Skeletal muscle cell (primary cell): Measurements from ENCODE around the gene NTMT2.
"Not testable (repeated sequence)": the region's sequence is repeated elsewhere in the genome, so short reads cannot be mapped to it uniquely, and the experiment has no call there.

ENCODE experiments used
- DNase-seq: peaks from one replicate; pipeline ENCODE4 v3.0.0-alpha.2; 2010; ENCODE audit warnings: low read depth
- H3K4me3 ChIP-seq: 2 replicates; pipeline ENCODE4 v1.5.1; 2011; ENCODE audit warnings: low read depth, mild to moderate bottlenecking, control low read depth, low read length, moderate library complexity

NTMT2 gene

DNA sequence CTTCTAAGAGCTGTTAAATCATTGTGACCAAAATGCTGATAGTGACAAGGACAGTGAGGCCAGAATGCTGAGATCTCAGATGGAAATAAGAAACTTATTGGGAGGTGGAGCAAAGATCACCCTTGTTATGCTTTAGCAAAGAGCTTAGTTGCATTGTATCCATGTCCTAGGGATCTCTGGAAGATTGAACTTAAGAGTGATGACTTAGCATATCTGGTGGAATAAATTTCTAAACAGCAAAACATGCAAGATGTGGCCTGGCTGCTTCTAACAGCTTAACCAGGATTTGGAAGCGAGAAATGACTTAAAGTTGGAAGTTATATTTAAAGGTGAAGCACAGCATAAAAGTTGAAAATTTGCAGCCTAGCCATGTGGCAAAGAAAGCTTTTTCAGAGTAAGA, 7.7 kb downstream of the NTMT2 start:
- DNase-seq = no peak
- no peak overlapping the region for H3K4me3 ChIP-seq

DNA sequence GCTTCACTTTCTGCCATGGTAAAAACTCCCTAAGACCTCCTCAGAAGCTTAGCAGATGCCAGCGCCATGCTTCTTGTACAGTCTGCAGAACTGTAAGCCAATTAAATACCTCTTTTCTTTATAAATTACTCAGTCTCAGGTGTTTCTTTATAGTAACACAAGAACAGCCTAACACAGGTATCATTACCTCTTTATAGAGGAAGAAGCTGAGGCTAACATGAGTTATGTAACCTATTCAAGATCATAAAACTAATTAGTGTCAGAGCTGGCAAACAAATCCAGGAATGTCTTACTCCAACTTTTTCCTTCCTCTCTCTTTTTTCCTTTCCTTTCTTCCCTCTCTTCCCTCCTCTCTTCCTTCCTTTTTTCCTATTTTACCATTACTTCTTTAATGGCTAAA, 9.3 kb downstream of the NTMT2 start:
- no peak overlapping the region for H3K4me3 ChIP-seq
- no peak for DNase-seq

DNA sequence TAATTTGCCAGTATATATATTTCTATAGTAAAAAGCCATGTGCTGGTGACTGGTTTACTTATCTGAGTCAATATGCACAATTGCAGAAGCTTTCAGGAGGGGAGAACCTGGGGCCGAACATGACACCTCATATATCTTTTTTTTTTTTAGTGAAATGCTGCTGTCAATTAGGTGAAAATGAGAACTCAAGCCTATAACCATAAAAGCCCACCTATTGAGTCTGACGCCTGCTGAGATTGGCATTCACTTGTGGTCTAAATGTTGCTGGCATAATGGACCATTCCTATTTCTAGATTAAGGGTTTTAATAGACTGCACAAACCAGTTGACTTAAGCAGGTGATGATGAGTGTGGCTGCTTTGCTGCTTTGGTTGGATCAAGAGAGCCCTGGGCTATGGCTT, 10.8 kb downstream of the NTMT2 start:
- no peak overlapping the region for H3K4me3 ChIP-seq
- no peak for DNase-seq

DNA sequence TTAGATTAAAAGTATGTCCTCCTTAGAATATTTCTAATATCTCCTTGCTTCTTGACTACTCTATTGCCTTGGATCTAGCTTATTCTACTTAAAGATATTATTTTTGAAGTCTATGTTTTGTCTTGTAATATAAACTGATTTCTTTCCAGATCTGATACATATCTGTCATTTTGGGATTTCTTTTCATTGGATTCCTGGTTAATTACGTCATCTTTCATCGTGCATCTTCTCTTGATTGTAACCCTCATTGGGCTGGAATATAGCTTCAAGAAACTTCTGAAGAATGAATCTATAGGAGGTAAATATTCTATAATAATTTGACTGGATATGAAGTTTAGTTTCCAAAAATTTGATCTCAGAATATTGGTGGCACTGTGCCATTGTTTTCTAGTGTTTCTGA, 12.1 kb downstream of the NTMT2 start:
- DNase-seq = no peak
- no peak overlapping the region for H3K4me3 ChIP-seq

DNA sequence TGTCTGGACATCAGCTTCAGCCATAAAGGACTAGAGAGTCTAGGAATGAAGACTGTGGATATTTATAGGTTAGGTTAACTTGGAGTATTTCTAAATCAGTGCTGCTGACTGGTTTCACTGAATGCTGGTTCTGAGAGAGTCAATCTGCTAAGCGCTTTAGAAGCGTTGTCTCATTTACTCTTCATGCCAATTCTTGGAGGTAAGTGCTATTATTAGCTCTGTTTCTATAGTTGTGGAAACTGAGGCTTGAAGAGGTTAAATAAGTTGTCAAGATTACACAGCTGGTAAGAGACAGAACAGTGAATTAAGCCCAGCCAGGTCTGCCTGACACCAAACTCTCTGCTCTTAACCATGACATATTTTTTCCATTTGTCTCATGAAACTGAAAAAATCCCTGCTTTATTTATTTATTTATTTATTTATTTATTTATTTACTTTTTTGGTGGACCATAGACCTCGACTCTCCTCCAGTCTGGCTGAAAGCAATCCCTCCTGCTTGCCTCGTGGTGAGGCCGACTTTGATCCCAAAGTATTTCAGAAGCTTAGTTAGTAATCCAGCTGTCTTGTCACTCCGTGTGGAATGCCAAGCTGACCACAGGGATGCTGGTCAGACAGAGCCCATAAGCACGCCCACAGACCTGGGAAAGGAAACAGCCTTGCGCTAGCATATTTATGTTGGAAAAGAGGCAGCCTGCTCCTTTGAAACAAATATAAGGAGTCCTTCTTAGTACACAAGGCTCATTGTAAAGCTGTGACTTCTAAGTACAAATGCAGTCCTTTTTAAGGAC, 16.9 kb downstream of the NTMT2 start:
- DNase-seq = peak; percentile 96
- H3K4me3 ChIP-seq = no peak overlapping the region

DNA sequence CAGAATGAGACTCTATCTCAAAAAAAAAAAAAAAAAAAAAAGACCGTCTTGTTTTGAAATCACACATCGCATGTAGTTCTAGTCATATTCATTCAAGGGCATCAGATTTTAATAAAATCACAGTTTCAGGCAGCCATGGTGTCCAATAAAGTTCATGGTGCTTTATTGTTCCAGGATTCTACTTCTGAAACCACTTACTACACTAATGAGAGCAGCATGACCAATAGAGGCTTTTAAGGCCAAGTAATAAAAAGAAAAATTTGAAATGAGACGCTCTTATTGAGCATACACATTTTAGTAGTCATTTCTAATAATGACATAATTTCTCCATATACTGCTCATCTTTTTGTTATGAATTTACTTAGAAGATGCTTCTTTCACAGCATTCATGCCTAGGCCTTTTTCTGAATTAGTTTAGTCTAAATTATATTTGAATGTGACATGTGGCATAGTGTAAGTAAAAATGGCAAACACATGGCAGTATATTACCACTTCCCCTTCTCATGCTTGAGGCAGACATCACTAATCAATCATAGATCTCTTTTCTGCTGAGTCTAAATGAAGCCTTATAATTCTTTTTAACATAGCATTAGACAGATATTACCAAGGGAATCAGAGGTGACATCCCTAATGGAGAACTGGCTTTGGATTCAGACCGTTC, 18.5 kb downstream of the NTMT2 start:
- no peak overlapping the region for H3K4me3 ChIP-seq
- DNase-seq = no peak

DNA sequence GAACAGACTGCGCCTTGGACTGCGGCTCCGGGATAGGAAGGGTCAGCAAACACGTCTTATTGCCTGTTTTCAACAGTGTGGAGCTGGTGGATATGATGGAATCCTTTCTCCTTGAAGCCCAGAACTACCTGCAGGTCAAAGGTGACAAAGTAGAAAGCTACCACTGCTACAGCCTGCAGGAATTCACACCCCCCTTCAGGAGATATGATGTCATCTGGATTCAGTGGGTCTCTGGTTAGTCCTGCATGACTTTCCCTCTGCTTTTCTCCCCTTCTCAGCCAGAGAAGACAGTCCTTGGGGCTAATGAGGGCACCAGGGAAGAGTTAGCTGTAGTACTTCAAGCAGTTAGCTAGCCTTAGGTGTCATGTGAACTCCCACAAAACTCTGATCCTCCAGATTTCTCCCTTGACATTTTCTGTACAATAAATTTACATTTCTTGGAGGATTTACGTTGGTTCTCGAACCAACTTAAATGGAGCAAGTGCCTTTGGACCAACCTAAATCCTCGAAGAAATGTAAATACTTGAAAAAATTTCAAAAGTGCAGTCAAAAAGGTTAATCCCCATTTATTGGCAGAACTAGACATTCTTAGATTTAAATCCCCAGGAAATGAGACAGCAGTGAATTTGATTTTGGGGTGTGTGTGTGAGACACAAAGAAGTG, 20.9 kb downstream of the NTMT2 start:
- no peak overlapping the region for H3K4me3 ChIP-seq
- no peak for DNase-seq

DNA sequence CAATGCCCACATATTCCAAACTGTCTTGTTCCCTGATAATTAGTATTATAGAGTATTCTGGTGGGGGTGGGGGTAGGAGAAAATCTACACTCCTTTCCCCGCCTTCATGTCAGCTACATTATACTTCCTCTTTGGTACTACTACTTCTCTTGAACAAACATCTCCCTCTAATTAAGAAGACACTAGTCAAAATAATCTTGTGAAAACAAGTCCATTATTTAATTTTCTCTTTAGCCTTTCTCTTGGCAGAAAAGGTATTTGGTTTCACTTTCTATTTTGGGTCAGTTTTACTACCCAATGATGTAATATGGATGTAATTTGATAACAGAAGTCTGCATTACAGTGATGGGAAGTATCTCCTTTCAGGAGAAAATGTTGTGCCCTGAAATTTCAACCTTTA, 22.5 kb downstream of the NTMT2 start:
- peak overlapping the region; percentile 19 for H3K4me3 ChIP-seq
- peak; percentile 22 for DNase-seq

DNA sequence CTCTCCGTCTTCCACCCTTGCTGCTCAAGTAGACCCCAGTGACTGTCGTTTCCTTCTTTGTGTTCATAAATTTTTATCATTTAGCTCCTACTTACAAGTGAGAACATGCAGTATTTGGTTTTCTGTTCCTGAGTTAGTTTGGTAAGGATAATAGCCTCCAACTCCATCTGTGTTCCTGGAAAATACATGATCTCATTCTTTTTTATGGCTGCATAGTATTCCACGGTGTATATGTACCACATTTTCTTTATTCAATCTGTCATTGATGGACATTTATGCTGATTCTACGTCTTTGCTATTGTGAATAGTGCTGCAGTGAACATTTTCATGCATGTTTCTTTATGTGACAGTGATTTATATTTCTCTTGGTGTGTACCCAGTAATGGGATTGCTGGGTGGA, 24.8 kb downstream of the NTMT2 start:
- not testable (repeated sequence) for H3K4me3 ChIP-seq, DNase-seq

DNA sequence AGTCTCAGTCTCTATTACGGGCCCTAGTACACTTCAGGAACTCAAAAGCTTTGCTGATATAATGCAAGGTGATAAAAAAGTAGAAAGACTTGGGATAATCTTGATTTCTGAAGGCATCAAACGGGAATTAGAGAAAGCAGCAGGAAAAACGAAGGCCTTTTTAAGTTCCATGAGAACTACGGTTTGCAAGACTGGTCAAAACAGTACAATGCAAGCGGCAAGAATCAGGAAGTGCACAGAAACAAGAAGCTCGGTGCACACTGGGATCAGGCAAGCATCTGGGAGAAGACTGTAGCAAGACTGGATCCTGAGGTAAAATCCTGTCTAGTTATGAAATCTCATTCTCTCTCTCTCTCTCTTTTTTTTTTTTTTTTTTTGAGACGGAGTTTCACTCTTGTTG, 28.6 kb downstream of the NTMT2 start:
- DNase-seq = no peak
- no peak overlapping the region for H3K4me3 ChIP-seq

DNA sequence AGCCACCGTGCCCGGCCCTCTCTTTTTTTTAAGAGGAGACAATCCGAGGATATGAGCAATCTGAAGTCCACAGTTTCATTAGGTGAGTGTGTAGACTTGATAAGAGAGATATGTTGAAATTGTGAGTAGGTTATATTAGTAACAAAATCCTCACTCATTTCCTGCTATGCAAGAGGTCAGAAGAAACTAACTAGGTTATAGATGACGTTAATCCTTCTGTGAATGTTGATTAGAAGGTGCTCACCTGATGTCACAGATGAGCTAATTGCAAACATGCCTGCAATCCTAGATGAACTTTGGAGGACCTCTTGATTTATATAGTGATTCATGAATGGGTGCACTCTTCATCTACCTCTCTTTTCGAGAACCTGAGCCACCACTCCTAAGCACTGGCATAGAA, 29.3 kb downstream of the NTMT2 start:
- no peak for DNase-seq
- H3K4me3 ChIP-seq = no peak overlapping the region

DNA sequence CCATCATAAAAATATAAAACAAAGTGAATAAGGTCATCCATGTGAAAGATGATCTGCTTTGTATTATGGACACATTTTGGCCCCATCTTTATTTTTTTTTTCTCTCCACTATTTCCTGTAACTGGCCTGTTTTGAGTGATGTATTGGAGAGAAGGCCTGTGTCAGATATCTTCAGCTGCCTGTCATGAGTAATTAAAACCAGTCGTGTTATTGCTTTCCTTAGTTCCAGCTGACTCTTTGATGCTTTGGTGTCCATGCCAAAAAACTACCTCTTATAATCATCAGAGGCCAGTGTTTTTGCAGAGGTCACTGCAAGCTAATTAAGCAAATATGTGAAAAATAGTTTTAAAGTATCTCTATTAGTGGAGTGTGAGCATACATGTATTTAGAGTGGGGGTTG, 29.7 kb downstream of the NTMT2 start:
- DNase-seq = no peak

DNA sequence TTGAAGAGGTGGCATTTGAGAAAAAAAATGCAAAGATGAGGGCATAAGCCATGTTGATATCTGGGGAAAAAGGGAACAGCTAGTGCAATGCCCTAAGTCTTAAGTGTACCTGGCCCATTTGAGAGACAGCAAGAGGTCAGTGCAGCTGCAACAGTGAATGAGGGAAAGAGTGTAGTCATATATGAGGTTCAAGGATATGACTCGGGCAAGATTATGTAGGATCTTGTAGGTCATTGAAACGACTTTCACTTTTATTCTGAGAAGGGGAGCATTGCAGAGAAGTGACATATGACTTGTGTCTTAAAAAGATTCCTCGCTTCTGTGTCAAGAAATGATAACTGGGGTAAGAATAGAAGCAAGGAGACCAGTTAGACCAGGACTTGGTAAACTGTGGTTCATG, 31.0 kb downstream of the NTMT2 start:
- no peak overlapping the region for H3K4me3 ChIP-seq
- DNase-seq = no peak

More for the DNA sequence above, 29.7 kb downstream of the NTMT2 start:
- H3K4me3 ChIP-seq = no peak overlapping the region

DNA sequence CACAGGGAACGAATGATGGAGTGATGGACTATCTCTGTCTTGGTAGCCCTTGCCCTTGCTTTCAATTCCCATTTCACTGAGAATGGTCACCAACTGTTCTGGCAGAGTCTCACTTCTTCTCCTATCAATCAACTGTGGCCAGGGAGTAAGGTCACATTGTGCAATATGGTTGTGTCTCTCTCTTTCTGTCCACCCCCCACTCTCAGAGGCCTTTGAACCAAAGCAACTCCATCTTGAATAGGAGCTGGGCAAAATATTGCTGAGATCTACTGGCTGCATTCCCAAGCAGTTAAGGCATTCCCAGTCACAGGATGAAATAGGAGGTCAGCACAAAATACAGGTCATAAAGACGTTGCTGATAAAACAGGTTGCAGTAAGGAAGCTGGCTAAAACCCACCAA, 36.7 kb downstream of the NTMT2 start:
- DNase-seq = no peak
- no peak overlapping the region for H3K4me3 ChIP-seq

DNA sequence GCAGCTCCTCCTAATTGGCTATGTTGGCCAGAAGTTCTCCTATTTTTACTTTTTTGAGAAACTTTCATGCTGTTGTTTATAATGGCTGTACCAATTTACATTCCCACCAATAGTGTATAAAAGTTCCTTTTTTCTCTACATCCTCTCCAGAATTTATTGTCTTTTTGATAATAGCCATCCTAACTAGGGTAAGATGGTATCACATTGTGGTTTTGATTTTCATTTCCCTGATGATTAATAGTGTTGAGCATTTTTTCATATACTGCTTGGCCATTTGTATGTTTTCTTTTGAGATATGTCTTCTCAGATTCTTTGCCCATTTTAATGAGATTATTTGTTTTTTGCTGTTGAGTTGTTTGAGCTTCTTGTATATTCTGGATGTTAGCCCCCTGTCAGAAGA, 46.8 kb downstream of the NTMT2 start:
- H3K4me3 ChIP-seq = no peak overlapping the region
- DNase-seq = no peak

DNA sequence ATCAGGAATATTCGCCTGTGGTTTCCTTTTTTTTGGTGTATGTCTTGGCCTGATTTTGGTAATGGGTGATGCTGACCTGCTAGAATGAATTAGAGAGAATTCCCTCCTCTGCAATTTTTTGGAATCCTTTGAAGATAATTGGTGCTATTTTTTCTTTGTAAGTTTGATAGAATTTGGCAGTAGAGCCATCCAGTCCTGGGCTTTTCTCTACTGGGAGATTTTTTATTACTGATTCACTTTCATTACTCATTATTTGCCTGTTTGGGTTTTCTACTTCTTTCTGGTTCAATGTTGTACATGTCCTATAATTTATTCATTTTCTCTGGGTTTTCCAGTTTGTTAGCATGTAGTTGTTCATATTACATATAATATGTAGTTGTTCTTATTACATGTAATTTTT, 48.7 kb downstream of the NTMT2 start:
- no peak for DNase-seq

DNA sequence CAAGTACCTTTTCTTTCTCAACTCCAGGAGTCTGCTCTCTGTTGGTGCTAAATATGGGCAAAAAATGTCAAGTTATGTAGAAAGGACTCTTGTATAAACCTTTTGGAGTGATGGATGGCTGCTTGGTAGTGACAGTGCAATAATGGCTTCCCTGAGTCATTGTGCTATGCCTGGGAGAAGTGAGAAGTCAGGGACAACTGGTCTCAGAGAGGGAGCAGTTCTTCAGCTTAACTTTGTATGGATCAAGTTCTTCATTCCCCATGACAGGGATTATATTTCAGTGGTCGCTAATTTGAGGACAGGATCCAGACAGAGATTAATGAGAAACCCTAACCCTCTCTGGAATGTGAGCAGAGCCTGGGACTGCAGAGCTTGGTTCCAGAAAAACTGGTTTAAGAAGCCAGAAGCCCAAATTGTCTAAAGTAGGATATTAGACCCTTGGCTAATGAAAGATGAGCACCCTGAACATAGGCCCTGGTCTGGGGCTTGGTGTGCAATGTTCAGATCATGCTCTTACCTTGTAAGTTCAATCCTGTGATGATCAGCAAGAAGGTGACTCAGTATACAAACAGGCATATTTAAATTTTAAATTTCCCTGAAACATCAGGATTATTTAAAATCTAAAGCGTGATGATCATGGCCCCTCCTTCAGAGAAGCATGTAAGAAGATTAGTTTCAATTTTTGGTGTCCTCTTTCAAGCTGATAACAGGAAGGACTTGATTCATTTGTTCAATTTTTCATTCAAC, 50.9 kb downstream of the NTMT2 start:
- no peak overlapping the region for H3K4me3 ChIP-seq
- no peak for DNase-seq

More for the DNA sequence above, 48.7 kb downstream of the NTMT2 start:
- H3K4me3 ChIP-seq = no peak overlapping the region

DNA sequence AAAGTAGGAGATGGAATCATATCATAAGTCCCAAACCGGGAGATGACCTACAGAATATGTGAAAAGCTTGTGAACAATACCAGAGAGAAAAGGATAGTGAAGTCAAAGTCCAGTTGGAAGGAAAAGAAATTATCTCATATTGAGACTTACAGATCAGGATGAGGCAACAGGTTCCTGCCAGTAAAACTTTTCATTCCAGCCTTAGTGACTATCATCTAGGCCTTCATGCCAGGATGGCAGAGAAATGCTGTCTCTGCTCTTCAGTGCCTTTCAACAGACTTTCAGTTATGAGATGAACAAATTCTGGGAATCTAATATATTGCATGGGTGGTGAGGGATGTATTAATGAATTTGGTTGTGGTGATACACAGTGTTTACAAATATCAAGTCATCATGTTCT, 52.3 kb downstream of the NTMT2 start:
- no peak for DNase-seq
- no peak overlapping the region for H3K4me3 ChIP-seq

DNA sequence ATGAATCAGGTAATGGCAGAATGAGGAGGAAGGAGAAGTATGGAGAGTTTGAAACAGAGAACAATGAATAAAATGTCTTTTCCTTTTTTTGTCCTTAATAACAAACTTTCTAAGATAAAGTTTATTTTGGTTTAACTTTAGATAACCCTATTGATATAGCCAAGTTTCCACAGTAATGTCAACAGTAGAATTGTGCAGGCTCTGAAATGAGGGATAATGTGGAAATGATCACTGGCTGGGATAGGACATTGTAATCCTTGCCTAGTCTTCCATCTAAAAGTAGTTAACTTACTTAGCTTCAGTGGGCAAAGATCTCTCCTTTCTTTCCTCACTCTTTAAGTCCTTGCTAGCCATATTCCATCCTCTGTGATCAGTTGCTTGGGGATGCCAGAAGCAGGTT, 52.8 kb downstream of the NTMT2 start:
- H3K4me3 ChIP-seq = no peak overlapping the region
- DNase-seq = no peak

DNA sequence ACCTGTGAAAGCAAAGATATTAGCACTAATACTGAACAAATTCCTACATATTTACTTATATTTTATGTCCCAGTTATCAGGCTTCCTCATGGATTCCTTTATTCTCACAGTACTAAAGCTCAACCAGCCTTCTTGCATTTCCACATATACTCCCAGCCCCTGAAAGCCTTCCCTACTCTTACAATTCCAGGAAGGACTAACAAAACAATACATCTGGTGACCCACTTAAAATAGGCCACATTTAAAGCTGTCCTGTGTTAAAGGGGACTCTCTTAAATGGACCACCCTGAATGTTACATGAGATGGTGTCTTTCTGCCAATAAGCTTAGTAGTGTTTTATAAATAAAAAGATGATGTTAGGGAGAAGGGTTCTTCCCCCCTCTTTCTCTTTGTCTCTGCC, 54.4 kb downstream of the NTMT2 start:
- H3K4me3 ChIP-seq = no peak overlapping the region
- no peak for DNase-seq
